PC-9 (cell line): ENCODE data around the gene RGSL1.

Experiments used
- EZH2 ChIP-seq: fragments of 200-600 bp; sonication (generic); IDR thresholded peaks from 2 replicates; pipeline ENCODE4 v1.8.0; 2017; ENCODE audit warnings: antibody characterized with exemption, low read depth
- TF ChIP-seq, protein P1 (sequence below): fragments of 200-600 bp; sonication (generic); conservative IDR thresholded peaks from 2 replicates; pipeline ENCODE4 v1.6.1; 2017; ENCODE audit warnings: mixed run types, antibody characterized with exemption, mild to moderate bottlenecking, moderate library complexity

DNA sequence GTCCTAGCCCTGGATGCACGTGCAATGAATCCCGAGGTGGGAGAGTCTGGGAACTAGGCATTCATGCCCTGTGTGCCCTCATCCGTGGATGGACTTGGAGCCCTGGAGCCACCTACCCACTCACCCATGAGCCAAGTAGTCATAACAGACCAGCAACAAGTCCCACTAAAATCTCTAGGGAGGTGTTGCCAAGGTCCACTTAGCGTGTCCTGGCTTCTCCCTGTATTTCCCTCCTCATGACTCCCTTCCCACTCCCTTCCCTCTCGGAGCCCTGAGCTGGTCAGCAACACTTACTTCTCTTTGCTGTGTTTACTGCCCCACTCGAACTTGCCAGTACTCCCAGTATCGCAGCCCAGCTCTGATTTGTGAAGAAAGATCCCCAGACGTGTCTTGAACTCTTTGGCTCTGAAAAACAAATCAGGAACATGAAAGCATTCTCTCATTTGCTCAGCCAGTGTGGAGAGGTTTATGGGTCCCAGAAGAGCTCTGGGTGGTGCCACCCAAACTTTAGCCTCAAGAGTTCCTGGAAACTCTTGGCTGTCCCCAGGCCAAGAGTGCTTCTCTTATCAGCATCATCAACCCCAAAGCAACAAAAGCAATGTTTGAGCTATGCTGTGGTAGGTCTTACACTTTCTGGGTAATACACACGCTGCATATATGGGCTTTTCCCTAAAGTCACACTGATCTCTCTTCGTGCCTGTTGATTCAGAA, 153.1 kb downstream of the RGSL1 start:
- TF ChIP-seq, protein P1, sequence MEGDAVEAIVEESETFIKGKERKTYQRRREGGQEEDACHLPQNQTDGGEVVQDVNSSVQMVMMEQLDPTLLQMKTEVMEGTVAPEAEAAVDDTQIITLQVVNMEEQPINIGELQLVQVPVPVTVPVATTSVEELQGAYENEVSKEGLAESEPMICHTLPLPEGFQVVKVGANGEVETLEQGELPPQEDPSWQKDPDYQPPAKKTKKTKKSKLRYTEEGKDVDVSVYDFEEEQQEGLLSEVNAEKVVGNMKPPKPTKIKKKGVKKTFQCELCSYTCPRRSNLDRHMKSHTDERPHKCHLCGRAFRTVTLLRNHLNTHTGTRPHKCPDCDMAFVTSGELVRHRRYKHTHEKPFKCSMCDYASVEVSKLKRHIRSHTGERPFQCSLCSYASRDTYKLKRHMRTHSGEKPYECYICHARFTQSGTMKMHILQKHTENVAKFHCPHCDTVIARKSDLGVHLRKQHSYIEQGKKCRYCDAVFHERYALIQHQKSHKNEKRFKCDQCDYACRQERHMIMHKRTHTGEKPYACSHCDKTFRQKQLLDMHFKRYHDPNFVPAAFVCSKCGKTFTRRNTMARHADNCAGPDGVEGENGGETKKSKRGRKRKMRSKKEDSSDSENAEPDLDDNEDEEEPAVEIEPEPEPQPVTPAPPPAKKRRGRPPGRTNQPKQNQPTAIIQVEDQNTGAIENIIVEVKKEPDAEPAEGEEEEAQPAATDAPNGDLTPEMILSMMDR: no peak
- TF ChIP-seq EZH2: no peak
